GM12872 (cell line): ENCODE measurements around the gene SCGB2A2.

Experiments
- TF ChIP-seq, protein P1 (sequence below): IDR thresholded peaks from 3 replicates; pipeline ENCODE4 v1.5.1; 2011; ENCODE audit warnings: low read depth, mild to moderate bottlenecking, low read length, moderate library complexity; ENCODE audit not compliant: insufficient read depth

SCGB2A2 gene

GRCh38 chr11:62298975-62299374 lies 29.0 kb downstream of the SCGB2A2 start, which contains the start of gene SCGB1D4:
Gene SCGB1D4, minus strand, starts transcription at chr11:62299075. Its CDS starts 65 bp downstream, at chr11:62299010.
- TF ChIP-seq, protein P1, sequence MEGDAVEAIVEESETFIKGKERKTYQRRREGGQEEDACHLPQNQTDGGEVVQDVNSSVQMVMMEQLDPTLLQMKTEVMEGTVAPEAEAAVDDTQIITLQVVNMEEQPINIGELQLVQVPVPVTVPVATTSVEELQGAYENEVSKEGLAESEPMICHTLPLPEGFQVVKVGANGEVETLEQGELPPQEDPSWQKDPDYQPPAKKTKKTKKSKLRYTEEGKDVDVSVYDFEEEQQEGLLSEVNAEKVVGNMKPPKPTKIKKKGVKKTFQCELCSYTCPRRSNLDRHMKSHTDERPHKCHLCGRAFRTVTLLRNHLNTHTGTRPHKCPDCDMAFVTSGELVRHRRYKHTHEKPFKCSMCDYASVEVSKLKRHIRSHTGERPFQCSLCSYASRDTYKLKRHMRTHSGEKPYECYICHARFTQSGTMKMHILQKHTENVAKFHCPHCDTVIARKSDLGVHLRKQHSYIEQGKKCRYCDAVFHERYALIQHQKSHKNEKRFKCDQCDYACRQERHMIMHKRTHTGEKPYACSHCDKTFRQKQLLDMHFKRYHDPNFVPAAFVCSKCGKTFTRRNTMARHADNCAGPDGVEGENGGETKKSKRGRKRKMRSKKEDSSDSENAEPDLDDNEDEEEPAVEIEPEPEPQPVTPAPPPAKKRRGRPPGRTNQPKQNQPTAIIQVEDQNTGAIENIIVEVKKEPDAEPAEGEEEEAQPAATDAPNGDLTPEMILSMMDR, result no peak

- TF ChIP-seq, protein P1, result no peak
Measured at GRCh38 chr11:62306227-62306626, 36.3 kb downstream of the SCGB2A2 start.

DNA sequence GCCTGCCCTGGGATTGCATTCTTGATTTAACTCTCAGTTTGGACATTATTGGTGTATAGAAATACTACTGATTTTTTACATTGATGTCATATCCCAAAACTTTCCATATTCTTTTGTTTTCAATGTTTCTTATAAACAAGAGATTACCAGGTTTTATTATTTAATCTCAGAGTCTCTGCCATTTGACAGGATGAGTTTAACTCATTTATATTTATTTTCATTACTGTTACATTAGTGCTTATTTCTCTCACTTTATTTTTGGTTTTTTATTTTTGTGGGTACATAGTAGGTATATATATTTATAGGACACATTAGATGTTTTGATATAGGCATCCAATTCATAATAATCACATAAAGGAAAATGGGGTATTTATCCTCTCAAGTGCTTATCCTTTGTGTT lies 38.0 kb downstream of the SCGB2A2 start:
- TF ChIP-seq, protein P1, result no peak

DNA sequence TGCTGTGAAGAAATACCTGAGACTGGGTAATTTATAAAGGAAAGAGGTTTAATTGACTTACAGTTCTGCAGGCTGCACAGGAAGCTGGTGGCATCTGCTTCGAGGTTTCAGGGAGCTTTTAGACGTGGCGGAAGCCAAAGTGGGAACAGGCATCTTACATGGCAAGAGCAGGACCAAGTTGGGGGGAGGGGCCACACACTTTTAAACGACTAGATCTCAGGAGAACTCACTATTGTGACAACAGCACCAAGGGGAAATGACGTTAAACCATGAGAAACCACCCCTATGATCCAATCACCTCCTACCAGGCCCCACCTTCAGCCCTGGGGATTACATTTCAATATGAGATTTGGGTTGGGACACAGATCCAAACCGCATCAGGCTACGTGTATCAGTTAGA lies 40.0 kb downstream of the SCGB2A2 start:
- TF ChIP-seq, protein P1, result no peak

DNA sequence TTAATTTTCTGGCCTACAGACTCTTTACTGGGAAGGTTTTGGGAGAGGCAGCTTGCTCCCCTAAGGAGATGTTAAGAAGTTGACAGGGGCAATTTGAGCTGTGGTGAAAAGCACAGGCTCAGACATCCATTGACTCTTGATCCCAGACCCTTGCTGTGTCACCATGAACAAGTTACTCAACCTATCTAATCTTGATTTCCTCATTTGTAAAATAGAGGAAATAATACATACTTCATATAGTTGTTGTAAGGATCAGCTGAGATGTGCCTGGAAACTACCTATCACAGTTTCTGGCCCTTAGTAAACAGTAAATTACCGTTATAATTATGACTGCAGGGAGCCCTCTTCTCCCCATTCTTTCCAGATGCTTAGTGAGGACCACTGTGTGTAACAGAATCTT lies 45.5 kb downstream of the SCGB2A2 start:
- TF ChIP-seq, protein P1, result no peak

GRCh38 chr11:62322524-62322923 lies 52.6 kb downstream of the SCGB2A2 start:
- TF ChIP-seq, protein P1, result no peak
